Smooth muscle cell (in vitro differentiated cells): ENCODE data around the gene MAP2K5. TPM values are rescaled to one million over a fixed set of nuclear protein-coding genes. Genes with fewer than 3 reads are reported as not detected.

Experiments
- DNase-seq: peaks from one replicate; lab custom pipeline; 2025; ENCODE audit not compliant: unreplicated experiment; lab: John Stamatoyannopoulos, UW
- H2AFZ ChIP-seq: fragments of 200-600 bp; sonication (generic); 2 replicates; pipeline ENCODE4 v1.6.0; 2016; ENCODE audit warnings: antibody characterized with exemption, low read depth, mild to moderate bottlenecking
- H3F3A ChIP-seq: fragments of 200-600 bp; sonication (generic); 2 replicates; pipeline ENCODE4 v1.6.0; 2017; ENCODE audit warnings: antibody characterized with exemption, low read depth
- H3K27ac ChIP-seq: fragments of 200-600 bp; sonication (generic); 2 replicates; pipeline ENCODE4 v1.5.1; 2016; ENCODE audit warnings: low read depth, mild to moderate bottlenecking
- H3K27me3 ChIP-seq: fragments of 200-600 bp; sonication (generic); 2 replicates; pipeline ENCODE4 v1.6.1; 2016; ENCODE audit warnings: low read depth, mild to moderate bottlenecking
- H3K36me3 ChIP-seq: fragments of 200-600 bp; sonication (generic); 2 replicates; pipeline ENCODE4 v1.5.1; 2016; ENCODE audit warnings: low read depth
- H3K4me1 ChIP-seq: fragments of 200-600 bp; sonication (generic); 2 replicates; pipeline ENCODE4 v1.5.1; 2016; ENCODE audit warnings: low read depth
- H3K4me2 ChIP-seq: fragments of 200-600 bp; sonication (generic); 2 replicates; pipeline ENCODE4 v1.6.0; 2016; ENCODE audit warnings: mild to moderate bottlenecking
- H3K4me3 ChIP-seq: fragments of 200-600 bp; sonication (generic); 2 replicates; pipeline ENCODE4 v1.5.1; 2016; ENCODE audit warnings: mild to moderate bottlenecking
- H3K79me2 ChIP-seq: fragments of 200-600 bp; sonication (generic); 2 replicates; pipeline ENCODE4 v1.6.0; 2016; ENCODE audit warnings: low read depth, mild to moderate bottlenecking
- H3K9ac ChIP-seq: fragments of 200-600 bp; sonication (generic); 2 replicates; pipeline ENCODE4 v1.6.0; 2016; ENCODE audit warnings: low read depth
- H3K9me3 ChIP-seq: fragments of 200-600 bp; sonication (generic); replicated peaks from 2 replicates; pipeline ENCODE4 v1.5.1; 2016; ENCODE audit warnings: low read depth
- H4K20me1 ChIP-seq: fragments of 200-600 bp; sonication (generic); 2 replicates; pipeline ENCODE4 v1.6.0; 2016; ENCODE audit warnings: low read depth
- WGBS: methylation state at CpG from one replicate; pipeline ENCODE4 v1.1.7; 2016; ENCODE audit warnings: low lambda C conversion rate; 5-methylcytosine and 5-hydroxymethylcytosine counted together
- polyA plus RNA-seq: library from polyadenylated mRNA; unstranded; fragments of >200 nt; fragmentation: Nextera tagmentation; extraction: Ambion mirVana; gene quantifications from 2 replicates; pipeline ENCODE4 v1.2.1, GENCODE V29; 2016
- total RNA-seq: library from RNA; depleted of rRNA; stranded (reverse); fragments of >200 nt; gene quantifications from 2 replicates; pipeline ENCODE4 v1.2.3, GENCODE V29; 2014
- TF ChIP-seq, protein P1 (sequence below): fragments of 200-600 bp; sonication (generic); IDR thresholded peaks from 2 replicates; pipeline ENCODE4 v1.5.1; 2017; ENCODE audit warnings: borderline replicate concordance, mild to moderate bottlenecking, antibody characterized with exemption; ENCODE audit not compliant: insufficient read depth, poor library complexity, severe bottlenecking

Gene MAP2K5
- total and polyA plus RNA-seq, 2 experiments from 2014 or later, result 4.4 to 7.4 TPM

DNA sequence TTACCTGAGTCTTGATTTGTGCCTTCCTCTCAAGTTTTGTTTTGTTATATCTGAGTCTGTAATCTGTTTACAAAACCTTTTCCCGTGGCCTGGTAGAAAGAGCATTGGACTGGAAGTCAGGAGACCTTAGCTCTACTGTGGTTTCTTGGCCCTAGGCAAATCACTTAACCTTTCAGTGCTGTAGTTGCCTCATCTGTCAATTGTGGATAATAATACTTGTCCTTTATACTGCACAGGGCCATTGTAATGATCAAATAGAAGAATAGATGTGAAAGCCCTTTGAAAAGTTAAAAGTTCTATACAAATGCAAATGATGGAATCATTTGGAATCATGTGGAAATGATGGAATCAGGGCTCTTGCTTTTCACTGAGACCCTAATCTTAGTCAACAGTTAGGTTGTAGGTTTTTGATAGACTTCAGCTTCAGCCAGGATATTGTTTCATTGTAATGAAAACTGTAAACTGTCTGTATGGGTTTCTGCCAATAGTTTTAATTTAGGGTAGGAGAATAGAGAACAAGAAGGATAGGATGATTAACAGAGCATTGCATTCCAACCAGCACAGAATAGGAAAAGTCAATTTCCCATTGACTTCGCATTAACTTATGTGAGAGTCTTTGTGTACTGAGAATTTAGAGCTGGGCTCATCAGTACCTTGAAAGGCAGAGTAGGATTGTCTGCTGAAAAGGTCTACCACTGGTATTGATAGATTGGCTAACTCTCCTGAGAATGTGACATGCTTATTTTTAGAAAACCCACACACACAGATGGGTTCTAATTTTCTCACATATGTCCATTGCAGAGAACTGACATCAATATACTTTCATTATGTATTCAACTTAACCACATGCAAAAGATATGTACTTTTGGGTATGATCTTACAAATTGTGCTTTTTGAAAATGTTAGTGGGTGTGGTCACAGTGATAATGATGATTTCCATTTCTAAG is 21.8 kb downstream of the MAP2K5 start:
- no peak overlapping the region for H3K9ac ChIP-seq
- TF ChIP-seq, protein P1, sequence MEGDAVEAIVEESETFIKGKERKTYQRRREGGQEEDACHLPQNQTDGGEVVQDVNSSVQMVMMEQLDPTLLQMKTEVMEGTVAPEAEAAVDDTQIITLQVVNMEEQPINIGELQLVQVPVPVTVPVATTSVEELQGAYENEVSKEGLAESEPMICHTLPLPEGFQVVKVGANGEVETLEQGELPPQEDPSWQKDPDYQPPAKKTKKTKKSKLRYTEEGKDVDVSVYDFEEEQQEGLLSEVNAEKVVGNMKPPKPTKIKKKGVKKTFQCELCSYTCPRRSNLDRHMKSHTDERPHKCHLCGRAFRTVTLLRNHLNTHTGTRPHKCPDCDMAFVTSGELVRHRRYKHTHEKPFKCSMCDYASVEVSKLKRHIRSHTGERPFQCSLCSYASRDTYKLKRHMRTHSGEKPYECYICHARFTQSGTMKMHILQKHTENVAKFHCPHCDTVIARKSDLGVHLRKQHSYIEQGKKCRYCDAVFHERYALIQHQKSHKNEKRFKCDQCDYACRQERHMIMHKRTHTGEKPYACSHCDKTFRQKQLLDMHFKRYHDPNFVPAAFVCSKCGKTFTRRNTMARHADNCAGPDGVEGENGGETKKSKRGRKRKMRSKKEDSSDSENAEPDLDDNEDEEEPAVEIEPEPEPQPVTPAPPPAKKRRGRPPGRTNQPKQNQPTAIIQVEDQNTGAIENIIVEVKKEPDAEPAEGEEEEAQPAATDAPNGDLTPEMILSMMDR, result no peak

DNA sequence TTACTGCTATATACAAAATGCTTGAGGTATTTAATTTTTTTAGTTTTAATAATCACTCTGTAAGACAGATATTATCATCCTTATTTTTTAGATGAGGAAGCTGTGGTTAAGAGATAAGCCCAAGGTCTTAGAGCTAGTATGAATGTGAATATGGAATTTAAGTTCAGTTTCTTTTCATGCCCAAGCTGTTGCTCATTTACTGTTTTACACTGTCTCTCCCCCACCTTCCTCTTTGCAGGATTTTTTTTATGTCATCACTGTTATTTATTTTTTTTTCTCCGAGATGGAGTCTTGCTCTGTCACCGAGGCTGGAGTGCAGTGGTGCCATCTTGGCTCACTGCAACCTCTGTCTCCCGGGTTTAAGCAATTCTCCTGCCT is 22.5 kb downstream of the MAP2K5 start:
- H3K4me1 ChIP-seq, result peaks cover 10% of the 10 kb centered on the region
- no peak overlapping the region for H3K27ac ChIP-seq
- WGBS, result 96% methylated on average over 3 of the region's 3 CpGs
- peaks cover 8% of the 10 kb centered on the region for H4K20me1 ChIP-seq
- H3K4me2 ChIP-seq, result no peak overlapping the region
- DNase-seq, result no peak
- no peak overlapping the region for H3K9ac ChIP-seq
- no peaks in the 10 kb centered on the region for H3F3A ChIP-seq
- H3K36me3 ChIP-seq, result no peaks in the 10 kb centered on the region
- H3K27me3 ChIP-seq, result no peaks in the 10 kb centered on the region
- H3K79me2 ChIP-seq, result no peaks in the 10 kb centered on the region
- TF ChIP-seq, protein P1, result no peak
- no peak overlapping the region for H2AFZ ChIP-seq
- no peaks in the 10 kb centered on the region for H3K9me3 ChIP-seq
- no peak overlapping the region for H3K4me3 ChIP-seq

More for the DNA sequence above, 21.8 kb downstream of the MAP2K5 start:
- Histone ChIP-seq H2AFZ (no peak overlapping the region), H3K4me3 (no peak overlapping the region), H3K4me1 (peaks cover 10% of the 10 kb centered on the region), H3K27me3 (no peaks in the 10 kb centered on the region), H3K9me3 (no peaks in the 10 kb centered on the region), H3K36me3 (no peaks in the 10 kb centered on the region), H4K20me1 (peaks cover 8% of the 10 kb centered on the region), H3K4me2 (no peak overlapping the region), H3K27ac (no peak overlapping the region), H3F3A (no peaks in the 10 kb centered on the region), H3K79me2 (no peaks in the 10 kb centered on the region)
- no peak for DNase-seq
- WGBS, result 80% methylated on average over 2 of the region's 2 CpGs

DNA sequence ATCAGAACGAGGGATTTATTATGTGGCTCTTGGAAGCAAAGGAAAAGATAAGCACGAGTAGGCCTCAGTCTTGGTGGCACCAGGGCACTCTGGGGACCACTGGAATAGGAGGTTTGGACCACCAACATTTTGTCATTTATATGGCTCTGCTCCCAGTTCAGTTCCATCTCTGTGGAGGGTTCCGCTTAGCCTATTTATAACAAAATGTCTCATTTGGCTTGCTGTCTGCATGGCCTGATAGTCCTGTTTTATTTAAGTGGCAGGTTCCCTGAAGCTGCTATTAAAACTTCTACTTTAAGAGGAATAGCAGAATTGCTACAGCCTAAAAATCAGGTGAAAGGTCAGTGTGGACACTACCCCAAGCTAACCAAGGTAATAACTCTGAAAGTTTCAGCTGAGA is 27.2 kb downstream of the MAP2K5 start:
- no peaks in the 10 kb centered on the region for H3K36me3 ChIP-seq
- H3K79me2 ChIP-seq, result no peaks in the 10 kb centered on the region
- no peak overlapping the region for H3K9ac ChIP-seq
- DNase-seq, result no peak
- no peak overlapping the region for H3K4me3 ChIP-seq
- peaks cover 1% of the 10 kb centered on the region for H3K4me1 ChIP-seq
- no peaks in the 10 kb centered on the region for H3F3A ChIP-seq
- no peak overlapping the region for H3K4me2 ChIP-seq
- TF ChIP-seq, protein P1, result no peak
- H2AFZ ChIP-seq, result no peak overlapping the region
- H3K27ac ChIP-seq, result no peak overlapping the region
- H3K27me3 ChIP-seq, result no peaks in the 10 kb centered on the region
- 89% methylated on average over 3 of the region's 3 CpGs for WGBS
- no peaks in the 10 kb centered on the region for H3K9me3 ChIP-seq
- H4K20me1 ChIP-seq, result no peaks in the 10 kb centered on the region
